Activated T-cell treated with anti-CD3 and anti-CD28 coated beads, Interleukin-2, amount 50 U/mL, for 4 hours (primary cell): ENCODE measurements around the gene MREG. TPM values are rescaled to one million over a fixed set of nuclear protein-coding genes. Genes with fewer than 3 reads are reported as not detected.
"Not testable (repeated sequence)": the region's sequence is repeated elsewhere in the genome, so short reads cannot be mapped to it uniquely, and the experiment has no call there.

Experiments
- ATAC-seq, 2 donors: fragments of 200-7000 bp; cut with Tn5 transposase; one replicate each; pipeline ENCODE4 v1.10.0; 2021
- DNase-seq: peaks from one replicate; pipeline ENCODE4 v3.0.0-alpha.2; 2020
- H3K27me3 Mint-ChIP-seq: one replicate; pipeline ENCODE4 v1.8.0; 2021; ENCODE audit warnings: low read depth, mixed read lengths
- H3K36me3 Mint-ChIP-seq: one replicate; pipeline ENCODE4 v1.8.0; 2022; ENCODE audit warnings: mixed read lengths; ENCODE audit not compliant: insufficient read depth
- H3K4me1 Mint-ChIP-seq: one replicate; pipeline ENCODE4 v1.8.0; 2021; ENCODE audit warnings: low read depth, mixed read lengths
- H3K4me3 Mint-ChIP-seq: one replicate; pipeline ENCODE4 v1.8.0; 2021; ENCODE audit warnings: mild to moderate bottlenecking, moderate library complexity, mixed read lengths
- H3K9me3 Mint-ChIP-seq: one replicate; pipeline ENCODE4 v1.8.0; 2021; ENCODE audit warnings: mixed read lengths
- total RNA-seq, 3 donors: library from RNA; stranded (reverse); gene quantifications; one replicate each; pipeline ENCODE4 v1.2.1, GENCODE V29; 2021

The MREG gene
- total RNA-seq, 3 donors from 2014 or later, result 14.9 to 23.2 (median 15.0) TPM

DNA sequence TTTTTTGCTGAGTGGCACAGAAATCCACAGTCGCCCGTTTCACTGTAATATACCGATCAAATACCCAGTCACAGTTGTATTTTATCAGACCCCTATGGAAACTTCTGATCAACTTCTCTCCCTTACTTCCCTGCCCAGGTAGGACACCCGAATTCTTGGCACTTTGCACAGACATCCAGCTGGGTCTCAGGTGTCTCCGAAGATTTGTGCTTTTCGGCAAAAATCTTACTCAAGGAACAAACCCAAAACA, 596 bp downstream of the MREG start:
- Mint-ChIP-seq H3K4me3 (peak overlapping the region; percentile 91), H3K9me3 (no peaks in the 10 kb centered on the region), H3K4me1 (peaks cover 47% of the 10 kb centered on the region), H3K36me3 (no peaks in the 10 kb centered on the region), H3K27me3 (no peaks in the 10 kb centered on the region)
- DNase-seq (no peak), ATAC-seq (no peak)

DNA sequence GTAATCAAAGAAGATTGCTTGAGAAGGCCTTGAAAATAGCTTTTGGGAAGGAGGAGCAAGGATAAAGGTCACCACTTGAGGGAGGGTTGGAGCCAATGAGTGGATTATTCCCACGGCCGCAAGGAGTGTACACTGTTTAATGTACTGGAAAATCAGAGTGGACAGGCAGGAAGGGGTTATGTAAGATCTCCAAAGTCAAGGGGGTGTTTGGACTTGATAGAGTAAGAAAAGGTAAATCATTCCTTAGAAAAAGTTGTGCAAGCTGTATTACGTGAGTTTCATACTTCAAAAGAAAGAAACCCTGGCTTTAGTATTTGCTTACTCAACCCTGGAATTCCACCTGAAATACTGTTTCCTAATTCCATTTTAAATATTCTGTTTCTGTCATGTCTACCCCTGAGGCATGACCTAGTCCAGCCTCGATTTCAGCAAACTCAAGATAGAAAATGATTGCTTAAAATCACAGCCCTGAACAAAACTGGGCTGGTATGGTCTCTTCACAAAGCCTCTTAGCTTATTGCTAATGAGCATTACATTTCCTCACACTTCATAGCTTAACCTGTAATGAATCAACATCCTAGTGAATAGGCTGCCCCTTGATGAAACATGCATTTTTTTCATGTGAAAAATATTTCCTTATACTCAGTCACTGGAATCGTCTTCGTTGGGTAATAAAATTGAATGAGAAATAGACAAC, 1.1 kb downstream of the MREG start:
- Mint-ChIP-seq H3K4me1 (peaks cover 42% of the 10 kb centered on the region), H3K36me3 (no peaks in the 10 kb centered on the region), H3K4me3 (peak overlapping the region; percentile 91), H3K27me3 (no peaks in the 10 kb centered on the region), H3K9me3 (no peaks in the 10 kb centered on the region)
- DNase-seq (no peak), ATAC-seq (no peak)

DNA sequence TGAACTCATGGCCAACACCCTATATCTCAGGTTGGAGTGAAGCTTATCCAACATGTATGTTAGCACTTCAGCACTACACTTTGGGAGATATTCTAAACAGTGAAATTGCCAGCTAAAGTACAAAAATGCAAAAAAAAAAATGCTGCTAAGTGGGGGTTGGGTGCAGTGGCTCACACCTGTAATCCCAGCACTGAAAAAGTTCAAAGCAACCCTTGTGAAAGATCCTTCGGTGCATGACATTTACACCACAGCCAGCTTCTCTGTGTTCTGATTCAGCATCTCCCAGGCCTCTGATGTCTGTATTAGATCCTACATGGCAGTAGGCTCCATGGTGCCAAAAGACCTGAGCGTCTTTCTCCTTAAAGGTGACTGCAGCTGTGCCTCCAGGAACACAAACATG, 4.1 kb downstream of the MREG start:
- not testable (repeated sequence) for DNase-seq, H3K4me3 Mint-ChIP-seq, ATAC-seq, H3K9me3 Mint-ChIP-seq, H3K27me3 Mint-ChIP-seq, H3K36me3 Mint-ChIP-seq
- peaks cover 41% of the 10 kb centered on the region for H3K4me1 Mint-ChIP-seq

DNA sequence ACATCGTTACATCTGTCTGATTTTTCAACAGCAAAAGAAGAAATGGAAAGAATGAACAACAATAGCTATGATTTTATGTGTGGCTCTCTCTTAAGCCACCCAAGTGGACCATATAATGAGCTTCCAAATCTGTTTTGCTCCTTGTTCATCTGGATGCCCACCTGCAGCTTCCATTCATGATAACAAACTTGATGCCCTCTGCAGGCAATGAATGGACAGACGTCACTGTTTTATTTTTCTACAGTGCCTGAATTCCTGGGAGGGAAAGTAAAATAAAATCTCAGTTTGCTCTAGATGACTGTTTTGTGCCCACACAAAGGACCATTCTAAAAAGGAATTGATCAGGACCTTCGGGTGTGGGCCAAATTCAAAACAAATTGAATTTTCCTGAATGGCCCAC, 5.0 kb downstream of the MREG start:
- no peak overlapping the region for H3K4me3 Mint-ChIP-seq
- peaks cover 3% of the 10 kb centered on the region for H3K36me3 Mint-ChIP-seq
- H3K9me3 Mint-ChIP-seq, result no peaks in the 10 kb centered on the region
- H3K4me1 Mint-ChIP-seq, result peaks cover 46% of the 10 kb centered on the region
- ATAC-seq, result no peak
- H3K27me3 Mint-ChIP-seq, result no peaks in the 10 kb centered on the region
- DNase-seq, result no peak

DNA sequence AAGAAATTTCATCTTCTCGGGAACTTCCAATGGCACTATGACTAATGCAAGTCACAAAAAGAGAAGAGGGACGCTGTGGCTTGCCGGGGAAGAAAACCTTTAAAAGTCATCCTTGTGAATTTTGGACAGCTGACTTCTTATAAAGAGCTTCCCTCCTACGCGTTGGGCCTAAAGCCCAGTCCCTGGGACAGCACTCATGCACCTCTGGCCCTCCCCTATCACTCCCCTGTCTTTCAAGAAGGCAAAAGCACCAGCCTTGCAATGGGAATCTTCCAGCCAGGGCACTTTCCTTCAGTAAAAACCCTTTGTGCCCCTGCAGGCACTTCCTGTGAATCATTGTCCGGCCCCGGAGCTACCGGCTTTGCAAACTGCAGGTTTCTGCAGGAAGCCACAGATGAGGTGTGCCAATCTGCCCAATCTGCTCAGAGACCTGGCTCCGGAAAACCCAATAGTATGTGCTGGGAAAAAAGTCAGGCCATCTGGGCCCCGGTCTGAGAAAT, 7.1 kb downstream of the MREG start:
- ATAC-seq, result peak; percentile 55 to 66
- no peaks in the 10 kb centered on the region for H3K9me3 Mint-ChIP-seq
- H3K27me3 Mint-ChIP-seq, result no peaks in the 10 kb centered on the region
- H3K4me1 Mint-ChIP-seq, result peaks cover 46% of the 10 kb centered on the region
- H3K36me3 Mint-ChIP-seq, result peaks cover 3% of the 10 kb centered on the region
- peak overlapping the region; percentile 60 for H3K4me3 Mint-ChIP-seq
- peak; percentile 14 for DNase-seq

DNA sequence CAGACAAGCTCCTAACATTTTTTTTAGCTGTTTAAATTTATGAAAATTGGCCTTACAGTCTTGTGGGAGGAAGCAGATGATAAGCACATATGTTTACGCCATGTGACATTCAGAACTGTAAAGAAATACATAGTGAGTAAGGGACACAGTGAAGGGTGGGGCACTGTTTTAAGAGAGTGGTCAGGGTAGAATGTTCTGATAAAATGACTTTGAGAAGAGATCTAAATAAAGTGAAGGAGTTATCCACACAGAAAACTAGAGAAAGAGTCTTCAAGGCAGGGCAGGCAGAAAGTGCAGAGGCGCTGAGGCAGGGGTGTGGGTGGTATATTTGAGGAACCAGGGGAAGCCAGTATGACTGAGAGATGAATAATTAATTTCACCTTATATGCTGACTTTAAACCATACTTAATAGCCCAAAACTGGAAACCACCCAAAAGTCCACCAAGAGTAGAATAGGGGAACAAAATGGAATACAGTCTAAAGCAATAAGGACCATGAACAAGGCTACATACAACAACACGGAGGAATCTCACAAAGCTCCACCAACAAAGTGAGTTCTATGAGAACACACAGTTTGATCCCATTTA, 8.6 kb downstream of the MREG start:
- no peaks in the 10 kb centered on the region for H3K9me3 Mint-ChIP-seq
- H3K27me3 Mint-ChIP-seq, result no peaks in the 10 kb centered on the region
- no peak for DNase-seq
- ATAC-seq, result peak; percentile 36 to 56
- peak overlapping the region; percentile 1 for H3K4me3 Mint-ChIP-seq
- peaks cover 3% of the 10 kb centered on the region for H3K36me3 Mint-ChIP-seq
- H3K4me1 Mint-ChIP-seq, result peaks cover 46% of the 10 kb centered on the region

DNA sequence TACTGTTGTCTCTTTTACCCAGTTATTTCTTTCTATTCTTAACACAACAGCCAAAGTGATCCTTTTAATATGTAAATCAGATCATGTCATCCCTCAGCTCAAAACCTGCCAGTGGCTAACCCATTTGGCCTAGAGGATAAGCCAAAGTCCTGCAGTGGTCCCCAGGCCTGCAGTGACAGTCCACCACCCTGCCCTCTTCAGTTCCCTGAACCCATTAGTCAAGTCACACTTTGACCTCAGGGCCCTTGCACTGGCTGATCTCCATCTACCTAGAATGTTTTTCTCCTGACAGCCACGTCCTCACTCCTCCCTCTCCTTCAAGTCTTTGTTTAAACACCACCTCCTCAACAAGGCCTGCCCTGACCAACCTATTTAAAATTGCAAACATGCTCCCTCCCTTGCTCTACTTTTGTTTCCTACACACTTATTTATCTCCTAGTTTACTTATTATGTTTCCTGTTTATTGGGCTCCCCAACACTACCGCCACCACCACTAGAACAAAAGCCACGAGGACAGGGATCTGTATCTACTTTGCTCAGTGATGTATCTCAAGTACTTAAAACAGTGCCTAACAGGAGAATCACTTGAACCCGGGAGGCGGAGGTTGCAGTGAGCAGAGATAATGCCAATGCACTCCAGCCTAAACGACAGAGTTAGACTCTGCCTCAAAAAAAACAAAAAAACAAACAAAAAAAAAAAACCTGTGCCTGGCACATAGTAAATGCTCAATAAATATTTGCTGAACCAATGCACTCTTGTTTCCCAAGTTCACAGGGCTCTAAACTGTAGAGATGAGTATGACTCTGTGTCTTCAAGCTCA, 9.3 kb downstream of the MREG start:
- ATAC-seq (no peak), DNase-seq (no peak)
- Mint-ChIP-seq H3K36me3 (peaks cover 3% of the 10 kb centered on the region), H3K4me3 (no peak overlapping the region), H3K27me3 (no peaks in the 10 kb centered on the region), H3K4me1 (peaks cover 46% of the 10 kb centered on the region), H3K9me3 (no peaks in the 10 kb centered on the region)

DNA sequence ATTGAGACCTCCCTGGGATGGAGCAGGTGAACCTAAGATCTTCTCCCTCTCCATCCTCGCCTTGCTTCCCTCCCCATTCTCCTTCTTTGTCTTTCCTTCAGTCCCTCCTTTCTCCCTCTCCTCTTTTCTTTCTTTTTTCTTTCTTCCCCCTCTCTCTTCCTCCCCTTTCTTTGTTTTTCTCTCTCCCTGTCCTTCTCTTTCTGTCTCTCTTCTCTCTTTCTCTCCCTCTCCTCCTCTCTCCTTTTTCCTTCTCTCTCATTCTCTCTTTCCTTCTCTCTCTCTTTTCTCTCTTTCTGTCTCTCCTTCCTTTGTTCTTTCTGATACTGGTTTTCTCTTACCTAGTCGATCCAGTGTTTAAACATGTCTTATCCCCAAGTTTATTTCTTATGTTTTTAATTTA, 10.7 kb downstream of the MREG start:
- Mint-ChIP-seq H3K27me3 (no peaks in the 10 kb centered on the region), H3K4me3 (no peak overlapping the region), H3K36me3 (peaks cover 3% of the 10 kb centered on the region), H3K4me1 (peaks cover 49% of the 10 kb centered on the region), H3K9me3 (no peaks in the 10 kb centered on the region)
- DNase-seq (no peak), ATAC-seq (no peak)

DNA sequence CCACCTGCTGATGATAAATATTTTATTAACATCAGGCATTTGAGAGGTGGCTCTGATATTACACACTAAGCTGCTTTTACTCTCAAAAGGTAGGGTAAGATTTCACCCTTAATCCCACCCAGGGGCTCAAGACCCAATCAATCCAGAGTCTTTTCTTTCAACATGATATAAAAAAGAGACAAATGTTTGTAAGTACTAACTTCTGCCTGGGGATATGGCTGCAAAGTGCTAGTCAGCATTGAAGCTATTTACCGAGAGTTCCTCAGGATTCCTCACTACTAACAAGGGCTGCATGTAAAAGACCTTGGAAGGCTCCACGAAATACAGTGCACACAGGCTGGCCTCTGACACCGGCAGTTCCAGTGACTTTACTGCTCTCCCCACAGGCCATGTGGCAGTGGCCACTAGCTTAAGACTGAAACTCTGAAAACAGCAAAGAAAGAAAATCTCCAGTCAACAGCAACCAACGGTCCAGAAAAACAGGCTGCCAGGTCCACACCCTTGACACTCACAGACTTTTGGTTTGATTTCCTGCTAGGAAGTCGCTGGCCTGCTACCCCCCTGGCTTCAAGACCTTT, 11.2 kb downstream of the MREG start:
- no peak for DNase-seq
- no peaks in the 10 kb centered on the region for H3K27me3 Mint-ChIP-seq
- H3K4me3 Mint-ChIP-seq, result no peak overlapping the region
- H3K4me1 Mint-ChIP-seq, result peaks cover 53% of the 10 kb centered on the region
- H3K36me3 Mint-ChIP-seq, result peaks cover 7% of the 10 kb centered on the region
- no peaks in the 10 kb centered on the region for H3K9me3 Mint-ChIP-seq
- no peak for ATAC-seq

DNA sequence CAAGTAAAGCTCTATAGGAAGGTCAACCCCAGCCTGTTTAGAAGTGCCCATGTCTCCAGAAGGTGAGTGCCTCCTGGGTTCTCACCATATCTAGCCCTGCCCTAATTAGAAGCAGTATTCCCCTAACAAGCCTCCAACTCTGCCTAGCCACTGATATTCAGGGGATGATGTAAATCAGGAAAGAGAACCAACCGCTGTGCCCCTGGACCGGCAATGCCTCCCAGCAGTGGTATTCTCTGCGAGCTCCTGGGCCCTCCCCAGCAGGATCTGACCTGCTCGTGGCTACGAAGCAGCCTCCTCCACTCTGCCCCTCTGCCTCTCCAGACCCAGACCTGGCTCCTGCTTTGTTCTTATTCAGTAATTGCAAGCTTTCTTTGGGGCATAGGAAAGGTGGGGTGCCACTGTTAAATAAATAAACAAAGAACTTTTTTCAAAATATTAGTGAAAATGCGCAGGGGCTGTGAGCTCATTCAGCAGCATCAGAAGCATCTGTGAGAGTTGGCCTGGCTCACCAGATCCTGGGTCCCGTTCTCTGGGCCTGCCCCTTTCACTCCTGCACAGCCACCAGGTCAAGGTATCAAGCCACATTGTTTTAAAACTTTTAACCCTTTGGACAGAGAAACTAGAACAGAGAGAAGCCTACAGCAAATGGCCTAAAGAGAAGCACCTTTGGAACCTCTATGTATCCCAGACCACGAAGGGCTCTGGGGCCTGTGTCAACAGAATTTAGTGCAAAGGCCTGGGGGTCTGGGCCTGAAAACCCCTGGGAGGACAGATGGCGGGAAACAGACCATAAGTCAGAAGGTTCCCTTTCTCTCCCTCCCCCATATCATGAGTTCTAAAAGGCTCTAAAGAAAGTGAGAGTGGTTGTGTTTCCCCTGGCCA, 11.9 kb downstream of the MREG start:
- Mint-ChIP-seq H3K4me3 (no peak overlapping the region), H3K36me3 (peaks cover 12% of the 10 kb centered on the region), H3K4me1 (peaks cover 46% of the 10 kb centered on the region), H3K9me3 (no peaks in the 10 kb centered on the region), H3K27me3 (no peaks in the 10 kb centered on the region)
- no peak for DNase-seq
- ATAC-seq, result no peak

DNA sequence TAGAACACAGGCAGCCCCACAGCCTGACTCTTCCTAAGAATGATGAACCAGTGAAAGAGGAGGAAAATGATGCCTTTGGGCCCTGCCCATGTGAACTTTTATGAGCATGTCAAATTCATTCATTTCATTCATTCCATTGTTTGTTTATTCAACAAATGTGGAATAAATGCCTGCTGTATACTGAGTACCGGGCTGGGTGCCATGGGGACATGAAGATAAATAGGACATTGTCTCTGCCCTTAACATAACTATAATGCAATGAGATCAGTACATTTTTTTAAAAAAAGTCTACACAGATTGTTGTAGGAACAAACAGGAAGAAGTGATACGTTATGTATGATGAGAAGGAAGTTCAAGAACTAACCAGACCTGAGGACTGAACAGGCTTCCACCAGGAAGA, 14.7 kb downstream of the MREG start:
- H3K36me3 Mint-ChIP-seq, result peaks cover 30% of the 10 kb centered on the region
- ATAC-seq (no peak), DNase-seq (no peak)
- H3K27me3 Mint-ChIP-seq, result no peaks in the 10 kb centered on the region
- H3K4me1 Mint-ChIP-seq, result peaks cover 21% of the 10 kb centered on the region
- no peak overlapping the region for H3K4me3 Mint-ChIP-seq
- H3K9me3 Mint-ChIP-seq, result no peaks in the 10 kb centered on the region

DNA sequence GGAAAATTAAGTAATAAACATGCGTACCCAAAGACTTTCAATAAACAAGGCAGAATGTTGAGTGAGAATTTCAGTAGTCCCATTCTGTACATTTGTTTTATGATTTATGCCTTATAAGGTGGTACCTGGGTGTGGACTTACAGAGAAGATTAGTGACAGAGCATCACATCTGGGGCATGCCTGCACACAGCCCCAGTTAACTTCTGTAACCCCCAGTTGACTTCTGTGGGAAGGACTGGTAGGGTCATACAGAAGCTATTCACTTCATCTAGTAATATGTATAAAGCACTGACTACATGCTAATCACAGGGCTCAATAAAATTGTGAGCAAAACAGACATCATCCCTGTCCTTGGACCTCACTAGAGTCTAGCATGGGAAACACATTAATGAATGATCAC, 16.1 kb downstream of the MREG start:
- Mint-ChIP-seq H3K36me3 (peaks cover 41% of the 10 kb centered on the region), H3K4me1 (peaks cover 9% of the 10 kb centered on the region), H3K27me3 (no peaks in the 10 kb centered on the region), H3K9me3 (no peaks in the 10 kb centered on the region), H3K4me3 (no peak overlapping the region)
- DNase-seq (no peak), ATAC-seq (no peak)

DNA sequence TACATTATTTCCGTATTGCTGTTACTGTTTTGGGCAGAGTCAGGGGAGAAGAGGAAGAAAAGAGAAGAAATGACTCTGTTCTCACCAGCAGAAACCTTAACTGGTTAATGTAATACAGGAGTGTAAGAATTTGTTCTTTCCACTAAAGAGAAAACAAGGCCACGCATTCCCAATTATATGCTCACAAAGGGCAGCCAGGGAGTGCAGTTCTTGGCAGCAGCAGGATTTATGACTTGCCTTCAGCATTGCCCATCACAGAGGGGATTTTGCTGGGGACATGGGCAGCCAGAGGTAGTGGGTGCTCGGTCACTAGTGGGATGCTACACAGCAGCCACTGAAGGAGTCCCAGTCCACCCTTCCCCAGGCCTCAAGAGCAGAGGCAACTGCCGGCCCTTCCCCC, 18.4 kb downstream of the MREG start:
- Mint-ChIP-seq H3K9me3 (peaks cover 16% of the 10 kb centered on the region), H3K36me3 (peaks cover 61% of the 10 kb centered on the region), H3K27me3 (no peaks in the 10 kb centered on the region), H3K4me1 (peaks cover 7% of the 10 kb centered on the region), H3K4me3 (no peak overlapping the region)
- ATAC-seq (no peak), DNase-seq (no peak)
